Keratinocyte (primary cell): Measurements from ENCODE around the gene SOCS3. TPM values are rescaled to one million over a fixed set of nuclear protein-coding genes. Genes with fewer than 3 reads are reported as not detected.

Experiments
- DNase-seq: peaks from one replicate; pipeline ENCODE4 v3.0.0-alpha.2; 2011; ENCODE audit warnings: low read depth, missing footprints, low spot score
- FAIRE-seq: peaks from 2 replicates; lab custom pipeline; 2011; peaks lifted over from hg19 to GRCh38; lab: Jason Lieb, UNC
- H2AFZ ChIP-seq: 2 replicates; pipeline ENCODE4 v1.6.0; 2012; ENCODE audit warnings: low read length, control low read depth, inconsistent platforms; ENCODE audit not compliant: control insufficient read depth
- H3K27ac ChIP-seq: 2 replicates; pipeline ENCODE4 v1.5.1; 2011; ENCODE audit warnings: low read length; ENCODE audit not compliant: control insufficient read depth, insufficient read depth
- H3K27me3 ChIP-seq: 3 replicates; pipeline ENCODE4 v1.6.0; 2011; ENCODE audit warnings: low read length; ENCODE audit not compliant: control insufficient read depth, insufficient read depth; ENCODE audit errors: extremely low read depth
- H3K36me3 ChIP-seq, 2 experiments: 2 replicates in 1 of 2; 3 replicates in 1 of 2; pipeline ENCODE4 v1.5.1; 2011; ENCODE audit warnings: low read length in 2 of 2, mild to moderate bottlenecking in 1 of 2; ENCODE audit not compliant: control insufficient read depth in 2 of 2, insufficient read depth in 2 of 2; ENCODE audit errors: extremely low read depth in 1 of 2
- H3K4me1 ChIP-seq: 3 replicates; pipeline ENCODE4 v1.5.1; 2011; ENCODE audit warnings: low read length; ENCODE audit not compliant: control insufficient read depth, insufficient read depth; ENCODE audit errors: extremely low read depth
- H3K4me2 ChIP-seq: 3 replicates; pipeline ENCODE4 v1.6.0; 2011; ENCODE audit warnings: low read depth, low read length; ENCODE audit not compliant: control insufficient read depth, insufficient read depth; ENCODE audit errors: extremely low read depth
- H3K4me3 ChIP-seq, 3 experiments: fragments of 200-600 bp in 1 of 3; sonication (generic) in 1 of 3; 2 replicates in 2 of 3; 3 replicates in 1 of 3; pipeline ENCODE4 v1.5.1; 2011 to 2016; ENCODE audit warnings: low read length in 3 of 3, mild to moderate bottlenecking in 3 of 3, control low read depth in 2 of 3, inconsistent platforms in 1 of 3, low read depth in 1 of 3, mixed read lengths in 1 of 3, mixed run types in 1 of 3, moderate library complexity in 1 of 3; ENCODE audit not compliant: control insufficient read depth in 2 of 3, insufficient read depth in 2 of 3; ENCODE audit errors: extremely low read depth in 1 of 3
- H3K79me2 ChIP-seq: 2 replicates; pipeline ENCODE4 v1.6.0; 2012; ENCODE audit warnings: low read length; ENCODE audit not compliant: control insufficient read depth, insufficient read depth
- H3K9ac ChIP-seq: 3 replicates; pipeline ENCODE4 v1.6.0; 2011; ENCODE audit warnings: low read length; ENCODE audit not compliant: control insufficient read depth, insufficient read depth; ENCODE audit errors: extremely low read depth
- H3K9me1 ChIP-seq: 3 replicates; pipeline ENCODE4 v1.6.0; 2011; ENCODE audit warnings: low read length; ENCODE audit not compliant: control insufficient read depth, insufficient read depth; ENCODE audit errors: extremely low read depth
- H3K9me3 ChIP-seq: 2 replicates; pipeline ENCODE4 v1.5.1; 2012; ENCODE audit warnings: low read depth, low read length; ENCODE audit not compliant: control insufficient read depth
- H4K20me1 ChIP-seq: 3 replicates; pipeline ENCODE4 v1.6.0; 2011; ENCODE audit warnings: low read length; ENCODE audit not compliant: control insufficient read depth, insufficient read depth; ENCODE audit errors: extremely low read depth
- CTCF ChIP-seq, 3 experiments: IDR thresholded peaks in 1 of 3; conservative IDR thresholded peaks in 1 of 3; optimal IDR thresholded peaks in 1 of 3; 2 replicates in 2 of 3; 3 replicates in 1 of 3; pipeline versions ENCODE3 to v1.5.1; 2011; ENCODE audit warnings: low read length in 3 of 3, mild to moderate bottlenecking in 3 of 3, moderate library complexity in 2 of 3, control low read depth in 1 of 3, inconsistent platforms in 1 of 3; ENCODE audit not compliant: insufficient read depth in 2 of 3; ENCODE audit errors: extremely low read depth in 1 of 3
- EZH2 ChIP-seq: IDR thresholded peaks from one replicate; pipeline ENCODE4 v1.6.1; 2012; ENCODE audit warnings: inconsistent platforms, mild to moderate bottlenecking, low read length, moderate library complexity
- dilution Hi-C: fragments of 300-500 bp; cut with MboI; formaldehyde crosslinking; loops from one replicate; pipeline ENCODE4 v1.7.0; 2020; ENCODE audit warnings: low sequenced_read_pairs; ENCODE audit not compliant: extremely low pct_ligation_motif_present
- polyA plus RNA-seq, 5 experiments: library from polyadenylated mRNA; depleted of rRNA in 3 of 5; stranded (reverse) in 3 of 5; stranded (forward) in 1 of 5; unstranded in 1 of 5; fragments of >200 nt; gene quantifications; 1 replicate in 1 of 5; 2 replicates in 3 of 5; 3 replicates in 1 of 5; pipeline versions ENCODE4 v1.2.1 to v1.2.3, GENCODE V29; 2011 to 2012; ENCODE audit warnings: missing spikeins in 2 of 5, low read depth in 1 of 5, low replicate concordance in 1 of 5

SOCS3 gene
- polyA plus RNA-seq, 1 donor (not counting 4 experiments of a cell fraction or from before 2014, with no cell fraction given): 9.4 TPM

DNA sequence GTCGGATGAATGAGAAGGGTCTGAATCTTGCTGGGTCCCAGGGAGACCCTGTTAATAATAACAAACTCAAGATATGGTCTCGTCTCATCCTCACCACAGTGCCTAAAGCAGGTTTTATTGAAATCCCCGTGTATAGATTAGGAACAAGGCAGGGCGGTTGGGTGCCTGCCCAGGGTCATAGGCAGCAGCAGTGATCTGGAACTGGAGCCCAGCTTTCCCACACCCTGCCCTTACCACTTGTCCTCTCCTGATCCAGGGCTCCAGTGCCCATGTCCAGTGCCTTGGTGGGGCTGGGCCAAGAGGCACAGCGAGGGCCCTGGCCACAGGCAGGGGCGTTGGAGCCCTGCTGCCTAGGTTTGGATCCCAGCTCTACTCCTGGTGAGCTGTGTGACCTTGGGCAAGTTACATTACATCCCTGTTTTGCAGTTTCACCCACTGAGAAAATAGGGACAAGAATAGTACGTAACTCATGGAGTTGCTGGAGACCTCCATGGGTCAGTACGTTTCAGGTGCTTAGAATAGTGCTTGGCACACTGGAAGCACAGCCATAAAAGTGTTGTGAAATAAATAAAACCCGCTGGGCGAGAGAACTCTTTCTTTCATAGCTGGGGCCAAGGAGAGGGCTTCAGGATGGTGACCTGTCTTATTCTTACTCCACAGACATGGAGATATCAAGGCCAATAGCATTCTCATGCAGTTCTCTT is 13.9 kb downstream of the SOCS3 start:
- H2AFZ ChIP-seq: no peak overlapping the region
- H3K79me2 ChIP-seq: no peaks in the 10 kb centered on the region
- no peaks in the 10 kb centered on the region for H3K27me3 ChIP-seq
- no peaks in the 10 kb centered on the region for H3K36me3 ChIP-seq
- no peaks in the 10 kb centered on the region for H4K20me1 ChIP-seq
- H3K4me3 ChIP-seq: no peak overlapping the region
- no peaks in the 10 kb centered on the region for H3K9me3 ChIP-seq
- no peak for FAIRE-seq
- no peak for DNase-seq
- no peaks in the 10 kb centered on the region for H3K9me1 ChIP-seq
- H3K4me1 ChIP-seq: peaks cover 58% of the 10 kb centered on the region
- H3K4me2 ChIP-seq: peak overlapping the region; percentile 51
- H3K9ac ChIP-seq: no peak overlapping the region
- TF ChIP-seq EZH2 (no peak), CTCF (optimal IDR thresholded peaks at IDR 0.05 in 1 of 3, IDR thresholded peaks at IDR 0.05 in 1 of 3, conservative IDR thresholded peaks at IDR 0.05 in 1 of 3; ENCODE audit: extremely low read depth in 1 of 3, insufficient read depth in 2 of 3, low read length in 3 of 3) (no peak)
- dilution Hi-C loops: no loop called here
- H3K27ac ChIP-seq: peak overlapping the region; percentile 68

DNA sequence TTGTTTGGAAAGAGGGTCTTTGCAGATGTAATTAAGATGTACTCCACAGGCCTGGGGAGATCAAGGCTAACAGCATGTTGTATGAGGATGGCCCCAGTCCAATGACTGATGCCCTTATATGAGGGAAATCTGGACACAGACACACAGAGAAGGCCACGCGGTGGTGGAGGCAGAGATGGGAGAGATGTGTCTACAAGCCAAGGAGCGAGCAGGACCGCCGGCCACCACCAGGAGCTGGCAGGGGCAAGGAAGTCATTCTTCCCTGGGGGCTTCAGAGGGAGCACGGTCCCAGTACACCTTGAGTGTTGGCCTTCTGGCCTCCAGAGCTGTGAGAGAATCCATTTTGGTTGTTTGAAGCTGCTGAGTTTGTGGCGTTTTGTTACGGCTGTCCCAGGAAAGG is 14.7 kb downstream of the SOCS3 start:
- no peaks in the 10 kb centered on the region for H3K79me2 ChIP-seq
- FAIRE-seq: no peak
- peaks cover 62% of the 10 kb centered on the region for H3K4me1 ChIP-seq
- DNase-seq: no peak
- no peaks in the 10 kb centered on the region for H3K9me3 ChIP-seq
- no peak overlapping the region for H3K27ac ChIP-seq
- dilution Hi-C loops: no loop called here
- no peaks in the 10 kb centered on the region for H4K20me1 ChIP-seq
- TF ChIP-seq CTCF (optimal IDR thresholded peaks at IDR 0.05 in 1 of 3, IDR thresholded peaks at IDR 0.05 in 1 of 3, conservative IDR thresholded peaks at IDR 0.05 in 1 of 3; ENCODE audit: extremely low read depth in 1 of 3, insufficient read depth in 2 of 3, low read length in 3 of 3) (no peak), EZH2 (no peak)
- H3K9ac ChIP-seq: no peak overlapping the region
- no peak overlapping the region for H3K4me3 ChIP-seq
- H2AFZ ChIP-seq: no peak overlapping the region
- H3K27me3 ChIP-seq: no peaks in the 10 kb centered on the region
- H3K36me3 ChIP-seq: no peaks in the 10 kb centered on the region
- no peaks in the 10 kb centered on the region for H3K9me1 ChIP-seq
- no peak overlapping the region for H3K4me2 ChIP-seq
